H1 (cell line): ENCODE measurements around the gene IDH3A. TPM values are rescaled to one million over a fixed set of nuclear protein-coding genes. Genes with fewer than 3 reads are reported as not detected.

Source experiments
- CTCF ChIA-PET: fragments of 300-600 bp; sonication (Branson Sonifier 250); formaldehyde crosslinking; loops from one replicate; lab custom pipeline; 2021; ENCODE audit not compliant: partially characterized antibody; lab: Charles Lee
- POLR2A ChIA-PET: fragments of 300-600 bp; sonication (Branson Sonifier 250); formaldehyde crosslinking; loops from one replicate; lab custom pipeline; 2021; ENCODE audit warnings: inconsistent platforms; ENCODE audit not compliant: partially characterized antibody; lab: Charles Lee
- DNase-seq, 2 experiments: peaks; one replicate each; pipeline versions ENCODE4 v3.0.0 to v3.0.0-alpha.2; 2010 to 2022; ENCODE audit warnings: low spot score in 2 of 2, low read depth in 1 of 2, mixed read lengths in 1 of 2
- FAIRE-seq: peaks from 2 replicates; lab custom pipeline; 2011; peaks lifted over from hg19 to GRCh38; lab: Jason Lieb, UNC
- H2AFZ ChIP-seq: 2 replicates; pipeline ENCODE4 v1.8.1; 2012; ENCODE audit warnings: low read length, inconsistent platforms
- H2AK5ac ChIP-seq: 2 replicates; pipeline ENCODE4 v1.6.1; 2013; ENCODE audit warnings: low read depth, low read length
- H2BK120ac ChIP-seq: replicated peaks from 2 replicates; pipeline ENCODE3; 2013; ENCODE audit warnings: low read depth, low read length, inconsistent platforms
- H2BK12ac ChIP-seq: 2 replicates; pipeline ENCODE4 v1.6.1; 2013; ENCODE audit warnings: low read depth, low read length
- H2BK15ac ChIP-seq: 2 replicates; pipeline ENCODE4 v1.6.1; 2013; ENCODE audit warnings: low read length
- H2BK20ac ChIP-seq: 2 replicates; pipeline ENCODE4 v1.6.1; 2013; ENCODE audit warnings: low read length
- H2BK5ac ChIP-seq: 2 replicates; pipeline ENCODE4 v1.6.1; 2013; ENCODE audit warnings: low read depth, low read length
- H3K14ac ChIP-seq: 2 replicates; pipeline ENCODE4 v1.6.1; 2013; ENCODE audit warnings: inconsistent platforms; ENCODE audit not compliant: insufficient read length
- H3K18ac ChIP-seq: 2 replicates; pipeline ENCODE4 v1.6.1; 2013; ENCODE audit warnings: low read length; ENCODE audit errors: extremely low read depth
- H3K23ac ChIP-seq: 2 replicates; pipeline ENCODE4 v1.6.1; 2013; ENCODE audit warnings: inconsistent platforms; ENCODE audit not compliant: insufficient read length
- H3K23me2 ChIP-seq: 2 replicates; pipeline ENCODE4 v1.6.1; 2013; ENCODE audit warnings: low read depth, low read length
- H3K27ac ChIP-seq: 2 replicates; pipeline ENCODE4 v1.6.1; 2011; ENCODE audit warnings: low read depth, low read length, inconsistent platforms
- H3K27me3 ChIP-seq, 4 experiments: replicated peaks in 1 of 4; 1 replicate in 1 of 4; 2 replicates in 3 of 4; pipeline versions ENCODE4 v1.6.1 to v1.8.1; 2011 to 2013; ENCODE audit warnings: low read length in 3 of 4, mild to moderate bottlenecking in 3 of 4, inconsistent platforms in 2 of 4, mixed read lengths in 2 of 4, moderate library complexity in 1 of 4; ENCODE audit not compliant: control insufficient read depth in 3 of 4, insufficient read depth in 3 of 4; ENCODE audit errors: extremely low read depth in 1 of 4
- H3K36me3 ChIP-seq, 4 experiments: 2 replicates each; pipeline versions ENCODE4 v1.6.1 to v1.8.1; 2011 to 2013; ENCODE audit warnings: mild to moderate bottlenecking in 4 of 4, low read length in 3 of 4, moderate library complexity in 2 of 4, control low read depth in 1 of 4, inconsistent platforms in 1 of 4; ENCODE audit not compliant: insufficient read depth in 4 of 4, control insufficient read depth in 2 of 4
- H3K4ac ChIP-seq: replicated peaks from 2 replicates; pipeline ENCODE3; 2013; ENCODE audit warnings: low read length, low read depth, mixed read lengths, inconsistent platforms; ENCODE audit not compliant: insufficient read length
- H3K4me1 ChIP-seq, 4 experiments: replicated peaks in 1 of 4; 1 replicate in 1 of 4; 2 replicates in 3 of 4; pipeline versions ENCODE4 v1.6.1 to v1.8.1; 2011 to 2013; ENCODE audit warnings: low read length in 3 of 4, inconsistent platforms in 2 of 4, mixed read lengths in 1 of 4; ENCODE audit not compliant: insufficient read depth in 4 of 4, control insufficient read depth in 3 of 4
- H3K4me2 ChIP-seq, 2 experiments: 2 replicates each; pipeline versions ENCODE4 v1.6.1 to v1.8.1; 2011 to 2013; ENCODE audit warnings: low read depth in 2 of 2, low read length in 2 of 2, control low read depth in 1 of 2, inconsistent platforms in 1 of 2, mild to moderate bottlenecking in 1 of 2; ENCODE audit not compliant: insufficient read depth in 1 of 2
- H3K4me3 ChIP-seq, 4 experiments: fragments of 200-600, 300-600 bp in 1 of 4; sonication (generic), shearing (Covaris generic), sonication (Bioruptor Twin) in 1 of 4; 2 replicates each; pipeline versions ENCODE4 v1.5.1 to v1.8.1; 2011 to 2016; ENCODE audit warnings: low read length in 4 of 4, low read depth in 3 of 4, control low read depth in 2 of 4, inconsistent platforms in 2 of 4, mild to moderate bottlenecking in 2 of 4, mixed read lengths in 1 of 4, moderate library complexity in 1 of 4; ENCODE audit not compliant: insufficient read depth in 2 of 4; ENCODE audit errors: extremely low read depth in 1 of 4
- H3K56ac ChIP-seq: replicated peaks from 2 replicates; pipeline ENCODE3; 2013; ENCODE audit warnings: low read depth, mild to moderate bottlenecking, mixed read lengths, low read length, inconsistent platforms; ENCODE audit not compliant: insufficient read length
- H3K79me1 ChIP-seq: 2 replicates; pipeline ENCODE4 v1.6.1; 2013; ENCODE audit warnings: low read depth, low read length, control low read depth
- H3K79me2 ChIP-seq, 2 experiments: 2 replicates each; pipeline versions ENCODE4 v1.6.1 to v1.8.1; 2012 to 2013; ENCODE audit warnings: low read length in 2 of 2, mild to moderate bottlenecking in 2 of 2, inconsistent platforms in 1 of 2; ENCODE audit not compliant: insufficient read depth in 2 of 2, control insufficient read depth in 1 of 2
- H3K9ac ChIP-seq, 4 experiments: replicated peaks in 1 of 4; 1 replicate in 1 of 4; 2 replicates in 3 of 4; pipeline versions ENCODE4 v1.6.1 to v1.8.1; 2011 to 2013; ENCODE audit warnings: low read depth in 3 of 4, low read length in 3 of 4, control low read depth in 2 of 4, mild to moderate bottlenecking in 2 of 4, moderate library complexity in 2 of 4, inconsistent platforms in 1 of 4; ENCODE audit errors: extremely low read depth in 1 of 4
- H3K9me3 ChIP-seq, 2 experiments: 2 replicates each; pipeline versions ENCODE4 v1.6.1 to v1.8.1; 2012 to 2013; ENCODE audit warnings: mild to moderate bottlenecking in 2 of 2, moderate library complexity in 2 of 2, control low read depth in 1 of 2, inconsistent platforms in 1 of 2, low read depth in 1 of 2, low read length in 1 of 2, mixed read lengths in 1 of 2; ENCODE audit not compliant: insufficient read depth in 2 of 2
- H4K20me1 ChIP-seq, 2 experiments: replicated peaks in 1 of 2; 2 replicates each; pipeline versions ENCODE3 to v1.8.1; 2011 to 2013; ENCODE audit warnings: inconsistent platforms in 2 of 2, low read length in 2 of 2, mild to moderate bottlenecking in 1 of 2; ENCODE audit not compliant: insufficient read depth in 2 of 2, control insufficient read depth in 1 of 2
- H4K5ac ChIP-seq: 2 replicates; pipeline ENCODE4 v1.6.1; 2013; ENCODE audit warnings: low read length, low read depth, mixed read lengths, inconsistent platforms; ENCODE audit not compliant: insufficient read length
- H4K8ac ChIP-seq: 2 replicates; pipeline ENCODE4 v1.8.0; 2013; ENCODE audit warnings: mild to moderate bottlenecking, moderate library complexity, low read length, inconsistent platforms; ENCODE audit not compliant: insufficient read depth; ENCODE audit errors: extremely low read depth
- H4K91ac ChIP-seq: replicated peaks from 2 replicates; pipeline ENCODE3; 2013; ENCODE audit warnings: low read length, mixed read lengths, inconsistent platforms; ENCODE audit not compliant: insufficient read length
- GABPA ChIP-seq: IDR thresholded peaks from 2 replicates; pipeline ENCODE4 v1.6.1; 2011; ENCODE audit warnings: mild to moderate bottlenecking, low read length, moderate library complexity, borderline replicate concordance; ENCODE audit not compliant: insufficient read depth
- MAX ChIP-seq: IDR thresholded peaks from 2 replicates; pipeline ENCODE4 v1.6.1; 2012; ENCODE audit warnings: inconsistent platforms
- RAD21 ChIP-seq, 2 experiments: IDR thresholded peaks in 1 of 2; conservative IDR thresholded peaks in 1 of 2; 2 replicates each; pipeline ENCODE4 v1.6.1; 2011; ENCODE audit warnings: low read depth in 2 of 2, low read length in 2 of 2, improper control_type of control experiment in 1 of 2, inconsistent platforms in 1 of 2, mild to moderate bottlenecking in 1 of 2, moderate library complexity in 1 of 2
- SP2 ChIP-seq: IDR thresholded peaks from 2 replicates; pipeline ENCODE4 v1.6.1; 2012; ENCODE audit warnings: mild to moderate bottlenecking, low read length, inconsistent platforms
- TBP ChIP-seq: IDR thresholded peaks from 2 replicates; pipeline ENCODE4 v1.6.1; 2011; ENCODE audit warnings: low read depth, low read length, improper control_type of control experiment
- WGBS, 2 experiments: shearing (Covaris generic) in 1 of 2; methylation state at CpG; one replicate each; pipeline versions ENCODE4 v1.1.6 to v1.1.7; 2013 to 2015; ENCODE audit warnings: low lambda C conversion rate in 2 of 2, mixed read lengths in 2 of 2, inconsistent platforms in 1 of 2, low coverage in 1 of 2, missing lambda C conversion rate in 1 of 2; ENCODE audit not compliant: insufficient replicate concordance in 2 of 2, insufficient coverage in 1 of 2, insufficient read length in 1 of 2; ENCODE audit errors: extremely low coverage in 1 of 2, missing lambda C conversion rate in 1 of 2; 5-methylcytosine and 5-hydroxymethylcytosine counted together
- polyA plus RNA-seq, 7 experiments: library from polyadenylated mRNA; depleted of rRNA in 3 of 7; stranded (reverse) in 5 of 7; unstranded in 2 of 7; fragments of >200 nt in 5 of 7; fragments of 200-250 nt in 2 of 7; gene quantifications; 1 replicate in 5 of 7; 2 replicates in 1 of 7; 4 replicates in 1 of 7; pipeline versions ENCODE4 v1.2.1 to v1.2.3, GENCODE V29; 2011 to 2013; ENCODE audit warnings: missing spikeins in 2 of 7, mixed read lengths in 2 of 7
- total RNA-seq: library from RNA; stranded (reverse); fragmentation: NEBNext Ultra II Directional; extraction: Animal tissue kit (Norgen Biotek cat#: 25700); gene quantifications from 2 replicates; pipeline ENCODE4 v1.2.1, GENCODE V29; 2021

Gene IDH3A
- total and polyA plus RNA-seq, 2 of the 8 experiments (the other 6 are each of a cell fraction or from before 2014, with no cell fraction given): 23.4 to 36.8 TPM

- Histone ChIP-seq H4K20me1 (peaks cover 0 to 3% of the 10 kb centered on the region in 2 experiments), H2BK5ac (no peak overlapping the region), H3K23me2 (no peaks in the 10 kb centered on the region), H3K27ac (no peak overlapping the region), H3K27me3 (no peaks in the 10 kb centered on the region), H3K56ac (no peak overlapping the region), H3K79me2 (no peaks in the 10 kb centered on the region), H3K18ac (no peak overlapping the region), H3K23ac (no peak overlapping the region), H4K5ac (no peak overlapping the region), H3K9ac (no peak overlapping the region), H3K4me3 (no peak overlapping the region), H4K8ac (no peak overlapping the region)
- CTCF ChIA-PET: interaction anchor here (0.6 to 19.5 kb wide), 35 partner anchors 11 to 1423 kb away, joined by 3 to 285 read pairs (median 5); partner anchors contain the start of gene ACSBG1
- no peak for DNase-seq
- TF ChIP-seq GABPA (no peak), MAX (no peak), RAD21 (IDR thresholded peaks at IDR 0.05 in 1 of 2, conservative IDR thresholded peaks at IDR 0.05 in 1 of 2; ENCODE audit: low read depth in 2 of 2, low read length in 2 of 2) (no peak), SP2 (no peak), TBP (no peak)
- TF ChIP-seq, all 59 proteins: peak for 0
- POLR2A ChIA-PET: no interaction called here
- H3K36me3 ChIP-seq: no peaks in the 10 kb centered on the region
- no peak for FAIRE-seq
- H3K4ac ChIP-seq: no peak overlapping the region
- H2BK12ac ChIP-seq: no peak overlapping the region
- no peak overlapping the region for H4K91ac ChIP-seq
- no peak overlapping the region for H2BK15ac ChIP-seq
- 91% methylated on average over 6 of the region's 6 CpGs; no CpG with 5 or more reads in 1 of the 2 experiments for WGBS, 2 experiments
- H3K9me3 ChIP-seq: no peaks in the 10 kb centered on the region
- no peak overlapping the region for H2AFZ ChIP-seq
- H2BK120ac ChIP-seq: no peak overlapping the region
- no peaks in the 10 kb centered on the region for H3K4me1 ChIP-seq
- no peak overlapping the region for H2BK20ac ChIP-seq
- H3K14ac ChIP-seq: no peak overlapping the region
- H3K4me2 ChIP-seq: no peak overlapping the region
- H3K79me1 ChIP-seq: no peaks in the 10 kb centered on the region
- no peak overlapping the region for H2AK5ac ChIP-seq
Observed at GRCh38 chr15:78178064-78178463, 28.9 kb downstream of the IDH3A start.
